Measurements from ENCODE around the gene WSB1. TPM values are rescaled to one million over a fixed set of nuclear protein-coding genes. Genes with fewer than 3 reads are reported as not detected.

WSB1 gene
- total and polyA plus RNA-seq, 9 of the 15 experiments (the other 6 are each of a cell fraction or from before 2014, with no cell fraction given), result 22.8 to 229 (median 81.1) TPM

- TF ChIP-seq, protein P1, sequence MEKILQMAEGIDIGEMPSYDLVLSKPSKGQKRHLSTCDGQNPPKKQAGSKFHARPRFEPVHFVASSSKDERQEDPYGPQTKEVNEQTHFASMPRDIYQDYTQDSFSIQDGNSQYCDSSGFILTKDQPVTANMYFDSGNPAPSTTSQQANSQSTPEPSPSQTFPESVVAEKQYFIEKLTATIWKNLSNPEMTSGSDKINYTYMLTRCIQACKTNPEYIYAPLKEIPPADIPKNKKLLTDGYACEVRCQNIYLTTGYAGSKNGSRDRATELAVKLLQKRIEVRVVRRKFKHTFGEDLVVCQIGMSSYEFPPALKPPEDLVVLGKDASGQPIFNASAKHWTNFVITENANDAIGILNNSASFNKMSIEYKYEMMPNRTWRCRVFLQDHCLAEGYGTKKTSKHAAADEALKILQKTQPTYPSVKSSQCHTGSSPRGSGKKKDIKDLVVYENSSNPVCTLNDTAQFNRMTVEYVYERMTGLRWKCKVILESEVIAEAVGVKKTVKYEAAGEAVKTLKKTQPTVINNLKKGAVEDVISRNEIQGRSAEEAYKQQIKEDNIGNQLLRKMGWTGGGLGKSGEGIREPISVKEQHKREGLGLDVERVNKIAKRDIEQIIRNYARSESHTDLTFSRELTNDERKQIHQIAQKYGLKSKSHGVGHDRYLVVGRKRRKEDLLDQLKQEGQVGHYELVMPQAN (IDR thresholded peaks at IDR 0.05; ENCODE audit: borderline replicate concordance), result peak; percentile 76; the same call in 1 of the 2 replicates
- no peak for TF ChIP-seq DIDO1 (tag; IDR thresholded peaks at IDR 0.05; ENCODE audit: low read depth)
- TF ChIP-seq NELFE (IDR thresholded peaks at IDR 0.05; ENCODE audit: insufficient read depth, insufficient read length), result no peak
Measured at GRCh38 chr17:27293898-27294688, at the start of gene WSB1 (continued).

DNA sequence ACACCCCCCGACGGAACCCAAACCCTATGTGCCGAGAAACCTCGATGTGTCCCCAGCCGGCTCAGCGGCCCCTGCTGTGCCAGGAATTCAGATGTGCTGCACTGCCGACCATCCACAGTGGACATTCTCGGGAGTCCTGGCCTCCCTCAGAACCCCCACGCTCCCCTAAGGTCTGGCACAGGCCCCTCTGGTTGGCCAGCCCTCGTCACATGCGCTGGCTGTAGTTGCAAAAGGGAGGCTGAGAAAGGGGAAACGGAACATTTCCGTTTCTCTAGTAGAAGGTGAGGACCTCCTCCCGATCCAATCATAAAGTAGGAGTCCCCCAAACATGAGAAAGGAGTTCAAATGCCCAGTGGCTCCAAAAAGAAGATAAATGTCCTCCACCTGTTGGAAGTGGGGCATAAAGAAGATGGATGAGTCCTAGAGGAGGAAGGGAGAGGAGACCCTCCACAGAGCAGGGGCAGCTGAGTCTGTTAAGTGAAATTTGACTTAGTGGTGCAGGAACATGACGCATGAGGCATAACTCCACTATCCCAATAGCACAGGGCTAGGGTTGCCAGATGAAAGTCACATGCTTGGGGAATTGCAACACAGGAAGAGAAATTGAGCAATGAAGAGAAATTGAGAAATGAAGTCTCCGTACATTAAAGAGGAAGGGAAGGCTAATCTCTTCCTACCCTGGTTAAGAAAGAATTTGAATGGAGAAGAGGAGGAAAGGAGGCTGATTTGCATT is 49.3 kb upstream of the WSB1 start:
- ChIA-PET POLR2A (interaction anchor here (0.7 to 1.1 kb wide), 6 partner anchors 8 to 96 kb away, joined by 3 to 6 read pairs (median 4); partner anchors contain the start of gene WSB1), CTCF (ENCODE audit: low intra/inter-chr PET ratio) (interaction anchor here (1.2 to 2.5 kb wide), 6 partner anchors 88 to 406 kb away, joined by 3 to 32 read pairs (median 9); no protein-coding TSS in a partner anchor)
- in situ Hi-C loops (cut with MboI), result loop anchor here (10.0 kb wide), 1 partner anchor 360 kb away; no protein-coding TSS in a partner anchor
- no peaks in the 10 kb centered on the region for H3K36me3 ChIP-seq (ENCODE audit: control insufficient read depth, insufficient read depth, low read length)
- H2AFZ ChIP-seq (ENCODE audit: low read depth, low read length), result peak overlapping the region; percentile 95
- H3K79me2 ChIP-seq (ENCODE audit: control insufficient read depth, insufficient read depth, low read length), result no peaks in the 10 kb centered on the region
- no peaks in the 10 kb centered on the region for H3K9me3 ChIP-seq (replicated peaks; ENCODE audit: control insufficient read depth, insufficient read depth, low read depth, low read length)
- peak overlapping the region; percentile 61 for H3K4me2 ChIP-seq (ENCODE audit: insufficient read depth, low read length)
- peak overlapping the region; percentile 5 to 45; a peak in 2 of 4 replicates for H3K9ac ChIP-seq (ENCODE audit: insufficient read depth in 1 of 2, low read depth in 2 of 2, low read length in 2 of 2)
- H3K4me1 ChIP-seq (replicated peaks in 1 of 2; ENCODE audit: control insufficient read depth in 2 of 2, insufficient read depth in 2 of 2, low read length in 2 of 2), result peaks cover 7 to 13% of the 10 kb centered on the region in 2 experiments; a peak in 4 of 5 replicates
- no peaks in the 10 kb centered on the region for H3K9me1 ChIP-seq (ENCODE audit: control insufficient read depth, insufficient read depth, low read length)
- no peak overlapping the region for H3K27ac ChIP-seq (ENCODE audit: extremely low read depth, low read depth, low read length)
- 54% methylated on average over 12 of the region's 16 CpGs for WGBS (ENCODE audit: insufficient coverage, low coverage, missing lambda C conversion rate)
- no peak for FAIRE-seq
- H3K4me3 ChIP-seq, result no peak overlapping the region
- intact Hi-C loops (cut with micrococcal nuclease), result loop anchor here (1.0 to 10.0 kb wide), 6 partner anchors 50 to 357 kb away; partner anchors contain the start of genes KSR1 and WSB1
- H3K27me3 ChIP-seq (ENCODE audit: control insufficient read depth in 2 of 2, insufficient read depth in 2 of 2, low read length in 2 of 2), result no peaks in the 10 kb centered on the region; a peak in 1 of 5 replicates
- no peaks in the 10 kb centered on the region for H4K20me1 ChIP-seq (replicated peaks; ENCODE audit: control insufficient read depth, insufficient read depth, low read length)
- peak; percentile 35 for ATAC-seq
- DNase-seq (ENCODE audit: extremely low read depth in 1 of 4, low spot score in 3 of 4), result no peak
- no TSS peak for BruUV-seq (replicated peaks)
- no peak for TF ChIP-seq NFXL1 (CRISPR knock-in tag; IDR thresholded peaks at IDR 0.05)
- no peak for TF ChIP-seq CBFA2T2 (conservative IDR thresholded peaks at IDR 0.05)
- TF ChIP-seq, protein P2, sequence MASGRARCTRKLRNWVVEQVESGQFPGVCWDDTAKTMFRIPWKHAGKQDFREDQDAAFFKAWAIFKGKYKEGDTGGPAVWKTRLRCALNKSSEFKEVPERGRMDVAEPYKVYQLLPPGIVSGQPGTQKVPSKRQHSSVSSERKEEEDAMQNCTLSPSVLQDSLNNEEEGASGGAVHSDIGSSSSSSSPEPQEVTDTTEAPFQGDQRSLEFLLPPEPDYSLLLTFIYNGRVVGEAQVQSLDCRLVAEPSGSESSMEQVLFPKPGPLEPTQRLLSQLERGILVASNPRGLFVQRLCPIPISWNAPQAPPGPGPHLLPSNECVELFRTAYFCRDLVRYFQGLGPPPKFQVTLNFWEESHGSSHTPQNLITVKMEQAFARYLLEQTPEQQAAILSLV (tag; IDR thresholded peaks at IDR 0.05), result 0 out of 2 replicates have a peak, but pooled peaks have one; percentile 28
- TF ChIP-seq HOXB6 (CRISPR knock-in tag; IDR thresholded peaks at IDR 0.05; ENCODE audit: borderline replicate concordance), result no peak
- TF ChIP-seq HEY1 (CRISPR knock-in tag; IDR thresholded peaks at IDR 0.05; ENCODE audit: borderline replicate concordance), result no peak
- peak; percentile 69; the same call in 1 of the 2 replicates for TF ChIP-seq ETV1 (tag; conservative IDR thresholded peaks at IDR 0.05; ENCODE audit: low read depth)
- TF ChIP-seq SOX6 (IDR thresholded peaks at IDR 0.05), result no peak
- peak; percentile 70 for TF ChIP-seq CEBPG (CRISPR knock-in tag; IDR thresholded peaks at IDR 0.05)
- TF ChIP-seq CEBPG (tag; conservative IDR thresholded peaks at IDR 0.05 in 1 of 2, IDR thresholded peaks at IDR 0.05 in 1 of 2), result peak; percentile 98
- TF ChIP-seq SPI1 (IDR thresholded peaks at IDR 0.05; ENCODE audit: borderline replicate concordance, low read depth, low read length), result peak; percentile 27; the same call in 1 of the 2 replicates
